ENCODE measurements around the gene SNX2.
"Not testable (repeated sequence)": the region's sequence is repeated elsewhere in the genome, so short reads cannot be mapped to it uniquely, and the experiment has no call there.

SNX2 gene, protein sequence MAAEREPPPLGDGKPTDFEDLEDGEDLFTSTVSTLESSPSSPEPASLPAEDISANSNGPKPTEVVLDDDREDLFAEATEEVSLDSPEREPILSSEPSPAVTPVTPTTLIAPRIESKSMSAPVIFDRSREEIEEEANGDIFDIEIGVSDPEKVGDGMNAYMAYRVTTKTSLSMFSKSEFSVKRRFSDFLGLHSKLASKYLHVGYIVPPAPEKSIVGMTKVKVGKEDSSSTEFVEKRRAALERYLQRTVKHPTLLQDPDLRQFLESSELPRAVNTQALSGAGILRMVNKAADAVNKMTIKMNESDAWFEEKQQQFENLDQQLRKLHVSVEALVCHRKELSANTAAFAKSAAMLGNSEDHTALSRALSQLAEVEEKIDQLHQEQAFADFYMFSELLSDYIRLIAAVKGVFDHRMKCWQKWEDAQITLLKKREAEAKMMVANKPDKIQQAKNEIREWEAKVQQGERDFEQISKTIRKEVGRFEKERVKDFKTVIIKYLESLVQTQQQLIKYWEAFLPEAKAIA

DNA sequence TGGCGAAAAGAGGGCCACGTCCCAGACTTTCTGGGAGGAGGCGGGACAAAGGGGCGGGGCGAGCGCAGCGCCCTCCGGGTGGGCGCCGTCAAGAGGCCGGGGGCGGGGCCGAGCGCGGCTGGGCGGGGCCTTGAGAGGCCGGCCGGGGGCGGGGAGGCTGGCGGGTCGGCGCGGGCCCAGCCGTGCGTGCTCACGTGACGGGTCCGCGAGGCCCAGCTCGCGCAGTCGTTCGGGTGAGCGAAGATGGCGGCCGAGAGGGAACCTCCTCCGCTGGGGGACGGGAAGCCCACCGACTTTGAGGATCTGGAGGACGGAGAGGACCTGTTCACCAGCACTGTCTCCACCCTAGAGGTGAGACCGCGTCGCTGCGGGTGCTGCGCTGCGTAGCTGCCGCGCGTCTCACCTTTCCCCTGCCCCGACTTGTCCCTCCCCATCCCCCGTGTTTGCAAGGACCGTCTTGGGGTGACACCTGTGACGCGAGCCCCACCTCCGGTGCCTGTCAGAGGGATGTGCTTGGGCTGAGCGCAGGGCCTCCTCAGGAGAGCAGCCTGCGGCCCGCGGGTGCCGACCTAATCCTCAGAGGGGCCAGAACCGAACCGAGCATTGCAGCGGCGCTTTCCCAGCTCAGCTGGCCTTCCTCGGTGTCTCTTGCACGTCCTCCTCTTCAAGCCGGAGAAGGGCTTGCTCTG lies at the start of gene SNX2:
Gene SNX2 (plus strand): TSS at position 220 of the 689 bp plus-strand sequence. CDS start 24 bp downstream, at position 244.
- peak; percentile 65 for DNase-seq

DNA sequence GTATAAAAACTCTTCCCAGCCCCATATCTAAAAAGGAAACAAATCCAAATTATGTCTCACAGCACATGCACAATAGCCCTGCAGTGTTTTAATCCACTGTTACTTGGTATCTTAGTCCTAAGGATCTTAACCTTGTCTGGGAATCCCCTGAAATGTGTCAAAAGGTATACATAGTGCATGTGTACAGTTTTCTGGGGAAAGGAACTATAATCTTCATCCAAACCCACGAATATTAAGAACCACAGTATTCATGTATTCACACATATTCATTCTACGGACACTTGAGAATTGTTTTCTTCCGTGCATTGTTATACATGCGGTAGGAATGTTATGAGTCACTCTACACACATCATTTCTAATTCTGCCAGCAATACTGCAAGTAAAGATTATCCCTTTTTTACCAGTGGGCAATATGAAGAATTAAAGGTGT lies 47.8 kb upstream of the SNX2 start:
- no peak for DNase-seq

DNA sequence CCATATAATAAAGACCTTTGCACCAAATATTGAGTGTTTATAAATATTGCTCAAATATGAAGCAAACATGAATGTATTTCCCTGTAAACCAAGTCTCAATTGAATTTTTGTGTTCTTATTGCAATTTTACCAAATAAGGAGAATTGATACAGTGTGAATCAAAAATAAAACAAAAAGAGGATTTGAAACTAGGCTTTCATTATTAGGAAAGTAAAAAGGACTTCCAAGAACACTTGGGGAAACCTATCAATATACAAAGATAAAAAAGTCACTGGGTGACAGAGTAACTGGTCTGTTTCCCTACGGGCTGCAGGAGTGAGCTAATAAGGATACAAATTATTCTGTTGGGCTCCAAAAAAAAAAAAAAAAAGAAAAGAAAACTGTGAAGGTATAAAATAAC lies 44.8 kb upstream of the SNX2 start:
- DNase-seq: no peak

- no peak for DNase-seq
Measured at GRCh38 chr5:122730456-122730855, 44.4 kb upstream of the SNX2 start.

DNA sequence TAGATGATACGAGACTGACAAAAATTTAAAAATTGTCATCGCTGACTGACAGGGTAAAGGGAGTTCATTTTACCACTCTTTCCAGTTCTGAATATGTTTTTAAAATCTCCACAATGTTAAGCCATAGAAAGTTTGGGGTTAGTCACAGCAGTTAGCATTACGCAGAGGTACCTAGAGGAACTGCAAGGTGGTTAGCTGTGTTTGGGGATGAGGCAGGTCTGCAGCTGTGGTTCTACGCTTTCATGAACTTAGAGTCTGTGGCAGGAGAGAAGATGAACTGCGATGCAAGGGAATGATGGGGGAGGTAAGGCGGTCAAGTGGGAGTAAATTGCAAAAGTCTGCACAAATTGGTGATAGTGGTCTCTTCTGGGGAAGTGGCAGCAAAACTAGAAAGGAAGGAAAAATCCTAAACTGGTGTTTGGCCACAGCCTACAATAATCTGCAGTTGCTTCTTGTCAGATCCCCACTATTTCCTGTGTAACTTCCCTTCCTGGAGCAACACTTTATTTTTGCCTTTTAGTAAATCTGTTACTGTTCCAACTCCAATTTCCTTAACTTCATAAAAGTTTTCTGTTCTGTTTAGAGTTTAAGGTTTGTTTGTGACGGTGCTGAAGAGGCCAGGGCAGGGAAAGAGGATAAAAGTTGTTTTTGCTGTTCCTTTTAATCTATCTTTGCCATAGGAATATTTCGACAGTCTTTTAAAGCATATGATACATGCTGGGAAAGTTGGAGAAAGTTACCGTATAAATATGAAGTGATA lies 38.6 kb upstream of the SNX2 start:
- no peak for DNase-seq

DNA sequence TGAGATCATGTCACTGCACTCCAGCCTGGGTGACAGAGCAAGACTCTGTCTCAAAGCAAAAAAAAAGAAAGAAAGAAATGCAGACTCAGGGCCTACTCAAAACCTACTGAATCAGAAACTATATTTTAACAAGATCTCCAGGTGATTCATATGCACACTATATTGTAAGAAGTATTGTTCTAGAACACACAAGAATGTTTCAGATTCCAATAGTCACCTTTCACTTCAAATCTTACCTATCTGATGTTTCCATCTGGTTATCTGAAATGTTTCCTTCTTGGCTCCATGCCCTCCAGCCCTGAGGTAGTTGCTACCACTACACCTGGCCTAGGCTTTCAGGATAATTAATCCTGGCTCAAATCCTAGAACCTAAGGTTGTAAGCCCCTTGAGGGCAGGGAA lies 36.8 kb upstream of the SNX2 start:
- no peak for DNase-seq

DNA sequence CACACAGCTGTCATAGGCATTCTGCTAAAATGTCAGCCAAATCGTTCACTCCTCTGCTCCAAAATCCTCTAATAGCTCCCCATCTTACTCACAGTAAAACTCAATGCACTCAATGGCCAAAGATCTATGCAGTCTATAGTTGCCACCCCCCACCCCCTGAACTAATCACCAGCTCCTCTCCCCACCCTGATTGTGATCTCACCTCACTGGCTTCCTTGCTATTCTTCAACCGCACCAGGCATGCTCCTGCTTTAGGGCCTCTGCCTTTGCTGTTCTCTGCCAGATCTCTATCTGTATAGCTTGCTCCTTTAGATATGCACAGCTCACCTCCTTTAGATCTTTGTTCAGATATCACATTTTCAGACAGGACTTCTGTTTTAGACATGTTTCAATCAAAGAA lies 33.2 kb upstream of the SNX2 start:
- no peak for DNase-seq

GRCh38 chr5:122743261-122743660 lies 31.6 kb upstream of the SNX2 start:
- DNase-seq: no peak

- DNase-seq: no peak
Measured at GRCh38 chr5:122745597-122745996, 29.3 kb upstream of the SNX2 start.

GRCh38 chr5:122749886-122750285 lies 25.0 kb upstream of the SNX2 start:
- DNase-seq: no peak

DNA sequence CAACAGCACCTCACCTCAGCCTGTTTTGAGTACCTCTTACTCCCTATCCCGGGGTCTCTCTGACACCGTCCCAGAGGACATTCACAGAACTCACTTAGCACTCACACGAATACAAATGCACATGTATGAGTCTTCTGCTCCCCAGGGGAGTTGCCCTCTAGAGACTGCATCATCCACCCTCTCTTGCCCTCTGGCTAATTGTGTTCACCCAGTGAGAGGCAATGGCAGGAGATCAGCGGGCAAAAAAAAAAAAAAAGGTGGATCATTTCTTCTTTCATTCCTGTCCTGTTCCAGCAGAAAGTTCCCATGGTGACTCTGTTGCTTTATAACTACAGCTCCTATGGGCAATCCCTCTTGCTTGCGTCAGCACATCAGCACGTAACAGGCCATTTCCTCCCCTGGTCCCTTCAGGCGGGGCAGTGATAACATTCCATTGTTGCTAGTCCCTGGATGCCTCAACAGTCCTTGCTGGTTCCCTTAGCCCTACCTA lies 23.5 kb upstream of the SNX2 start:
- no peak for DNase-seq

- DNase-seq: no peak
Measured at GRCh38 chr5:122753500-122753899, 21.4 kb upstream of the SNX2 start.

- DNase-seq: no peak
Measured at GRCh38 chr5:122755783-122756182, 19.1 kb upstream of the SNX2 start.

GRCh38 chr5:122756264-122756911 lies 18.5 kb upstream of the SNX2 start:
- peak; percentile 46 for DNase-seq

DNA sequence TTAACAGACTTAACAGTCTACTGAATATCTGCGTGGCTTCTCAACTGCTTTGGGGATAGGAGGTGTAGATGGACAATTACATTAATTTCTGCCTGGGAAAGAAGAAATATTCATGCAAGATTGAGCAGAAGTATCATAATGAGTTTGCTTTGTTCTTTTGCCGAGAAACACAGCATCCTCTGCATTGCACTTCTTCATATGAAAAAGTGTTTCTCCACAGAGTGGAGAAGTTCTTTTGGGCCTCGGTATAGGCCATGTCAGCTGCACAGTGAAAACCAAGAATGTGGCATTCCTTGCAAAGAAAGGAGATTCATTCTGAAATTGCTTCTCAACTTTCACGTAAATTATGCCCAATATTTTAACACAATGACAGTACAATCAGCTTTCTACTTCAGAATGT lies 17.6 kb upstream of the SNX2 start:
- DNase-seq: no peak

DNA sequence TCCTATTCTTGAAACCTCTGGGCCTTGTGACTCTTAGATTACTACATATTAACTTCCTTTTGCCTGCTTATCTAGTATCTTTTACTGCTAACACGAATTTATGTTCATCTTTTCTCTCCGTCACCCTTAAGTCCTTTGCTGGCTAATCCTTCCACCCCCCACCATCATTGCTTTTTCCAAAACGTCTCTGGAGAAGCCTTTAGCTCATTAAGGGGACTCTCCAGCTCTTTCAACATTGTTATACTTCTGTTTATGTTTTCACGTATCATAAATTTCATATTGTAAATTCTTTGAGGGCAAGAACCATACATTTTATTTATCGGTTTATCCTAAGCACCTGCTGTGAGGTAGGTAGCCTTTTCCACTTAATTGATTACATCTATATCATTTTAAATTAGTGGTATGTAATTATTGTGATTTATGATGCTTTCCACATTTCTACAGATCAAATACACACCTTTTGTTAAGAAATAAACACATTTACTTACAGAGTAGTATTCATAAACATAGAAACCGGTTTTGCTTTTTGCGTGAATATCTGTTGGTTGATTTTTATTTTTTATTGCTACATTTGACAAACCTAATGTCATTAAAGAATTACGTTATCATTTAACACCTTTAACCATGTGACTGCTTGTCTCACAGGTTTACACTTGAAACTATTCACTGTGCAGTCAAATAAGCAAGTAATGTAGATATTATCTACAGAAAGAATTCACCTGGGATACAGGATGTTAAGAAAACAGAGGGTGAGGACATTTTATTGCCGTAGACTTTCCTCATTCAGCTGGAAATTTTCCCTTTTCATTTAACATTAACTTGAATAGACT lies 15.4 kb upstream of the SNX2 start:
- no peak for DNase-seq

DNA sequence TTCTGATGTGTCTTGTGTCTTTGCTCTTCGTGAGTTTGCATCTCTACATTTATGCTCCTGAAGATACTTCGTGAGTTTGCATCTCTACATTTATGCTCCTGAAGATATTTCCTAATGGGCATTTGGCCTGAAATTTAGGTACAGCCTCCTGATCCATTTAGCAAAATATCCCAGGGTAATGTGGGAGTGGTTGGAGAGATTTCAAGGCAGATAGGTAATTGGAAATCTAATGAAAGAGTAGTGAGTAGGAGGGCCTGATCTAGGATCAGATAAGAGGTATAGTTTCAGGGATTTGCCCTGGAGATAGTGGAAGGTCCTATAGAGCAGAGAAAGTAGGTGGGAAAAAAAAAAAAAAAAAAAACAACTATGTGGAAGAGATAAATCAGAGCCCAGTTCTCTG lies 14.6 kb upstream of the SNX2 start:
- DNase-seq: no peak

DNA sequence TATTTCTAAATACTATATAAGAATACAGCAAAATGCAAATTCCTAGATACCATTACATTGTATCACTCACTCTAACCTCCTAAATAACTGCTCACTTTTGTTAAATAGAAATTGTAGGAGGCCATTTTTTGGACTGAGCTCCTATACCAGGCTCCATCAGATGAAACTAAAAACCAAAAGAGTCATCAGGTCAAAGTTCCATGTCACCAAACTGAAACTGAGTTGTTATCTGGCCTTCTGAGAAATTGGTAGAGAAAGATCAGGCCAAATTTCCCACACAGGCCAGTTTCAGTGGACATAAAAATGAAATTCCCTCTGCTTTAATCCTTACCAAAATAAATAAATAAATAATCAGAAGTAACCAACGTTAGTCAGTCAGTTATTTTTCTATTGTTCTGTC lies 13.8 kb upstream of the SNX2 start:
- DNase-seq: no peak

- DNase-seq: not testable (repeated sequence)
Measured at GRCh38 chr5:122761896-122762295, 13.0 kb upstream of the SNX2 start.

GRCh38 chr5:122766130-122766529 lies 8.8 kb upstream of the SNX2 start:
- no peak for DNase-seq

DNA sequence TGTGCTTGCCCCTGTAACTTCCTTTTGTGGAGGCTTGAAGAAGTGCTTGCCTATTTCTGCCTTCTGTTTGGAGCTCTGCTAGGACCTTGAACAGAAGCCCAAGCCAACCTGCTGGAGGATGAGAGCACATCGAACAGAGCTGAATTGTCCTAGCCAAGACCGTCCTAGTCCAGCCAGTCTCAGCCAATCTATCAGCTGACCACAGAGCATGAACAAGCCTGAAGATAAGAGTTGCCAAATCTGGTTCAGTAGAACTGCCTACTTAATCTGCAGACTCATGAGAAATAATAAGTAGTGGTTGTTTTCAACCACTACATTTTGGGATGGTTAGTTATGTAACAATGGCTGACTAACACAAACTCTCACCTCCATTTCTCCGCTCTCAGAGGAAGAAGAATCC lies 4.4 kb upstream of the SNX2 start:
- no peak for DNase-seq

- DNase-seq: no peak
Measured at GRCh38 chr5:122772446-122772845, 2.4 kb upstream of the SNX2 start.
